Heart left ventricle (tissue), 16 donors: Measurements from ENCODE around the gene MAP2K4. TPM values are rescaled to one million over a fixed set of nuclear protein-coding genes. Genes with fewer than 3 reads are reported as not detected.

Experiments
- ATAC-seq, 4 donors: fragments of 200-7000 bp; cut with Tn5 transposase; one replicate each; pipeline ENCODE4 v1.9.1; 2020 to 2022; ENCODE audit warnings: moderate library complexity in 4 of 4, mild to moderate bottlenecking in 3 of 4, moderate number of reproducible peaks in 1 of 4
- DNase-seq, 5 donors: peaks; one replicate each; pipeline ENCODE4 v3.0.0-alpha.2; 2020
- H3K27ac ChIP-seq, 12 donors: fragments of 200-600 bp; sonication (generic) in 4 of 12; one replicate each; pipeline versions ENCODE4 v1.5.0 to v1.8.0; 2016 to 2022; ENCODE audit warnings: mild to moderate bottlenecking in 2 of 12
- H3K27me3 ChIP-seq, 9 donors: fragments of 200-600 bp; sonication (generic) in 2 of 9; one replicate each; pipeline versions ENCODE4 v1.5.1 to v1.8.0; 2016 to 2022; ENCODE audit warnings: mild to moderate bottlenecking in 3 of 9
- H3K36me3 ChIP-seq, 9 donors: fragments of 200-600 bp; sonication (generic) in 2 of 9; one replicate each; pipeline versions ENCODE4 v1.5.0 to v1.8.0; 2018 to 2022; ENCODE audit warnings: mild to moderate bottlenecking in 2 of 9
- H3K4me1 ChIP-seq, 12 donors: fragments of 200-600 bp; sonication (generic) in 4 of 12; one replicate each; pipeline versions ENCODE4 v1.5.0 to v1.8.0; 2016 to 2022; ENCODE audit warnings: mild to moderate bottlenecking in 3 of 12
- H3K4me3 ChIP-seq, 12 donors: fragments of 200-600 bp; sonication (generic) in 4 of 12; one replicate each; pipeline versions ENCODE4 v1.5.0 to v1.8.0; 2017 to 2022; ENCODE audit warnings: mild to moderate bottlenecking in 9 of 12, moderate library complexity in 4 of 12
- H3K9me3 ChIP-seq, 12 donors: fragments of 200-600 bp; sonication (generic) in 4 of 12; one replicate each; pipeline versions ENCODE4 v1.5.0 to v1.8.0; 2016 to 2022; ENCODE audit warnings: mild to moderate bottlenecking in 1 of 12
- POLR2A ChIP-seq, 2 donors: fragments of 450-650 bp; IDR thresholded peaks; one replicate each; pipeline ENCODE4 v1.6.1; 2017; ENCODE audit warnings: antibody characterized with exemption in 2 of 2, mild to moderate bottlenecking in 2 of 2, moderate library complexity in 2 of 2
- WGBS, 4 donors: extraction: QIAGEN DNeasy Blood & Tissue Kit in 2 of 4; methylation state at CpG; one replicate each; pipeline versions ENCODE4 v1.1.5 to v1.1.7; 2013 to 2018; 5-methylcytosine and 5-hydroxymethylcytosine counted together
- intact Hi-C, 10 donors: fragments of 100-400 bp; cut with DNase I; formaldehyde crosslinking; loops; one replicate each; pipeline versions ENCODE4 v1.11.1 to v1.14.2; 2022
- polyA plus RNA-seq, 2 donors: library from polyadenylated mRNA; stranded (reverse); fragments of 200-250 nt; gene quantifications; one replicate each; pipeline ENCODE4 v1.2.3, GENCODE V29; 2013
- total RNA-seq, 9 donors: library from RNA; depleted of rRNA in 2 of 9; stranded (reverse); fragments of >200 nt in 2 of 9; fragmentation: NEBNext Ultra II Directional in 3 of 9; extraction: Animal tissue kit (Norgen Biotek cat#: 25700) in 3 of 9; gene quantifications; one replicate each; pipeline versions ENCODE4 v1.1.0 to v1.2.4, GENCODE V29; 2016 to 2023
- TF ChIP-seq, protein P1 (sequence below), 12 donors: fragments of 200-600 bp; sonication (generic) in 4 of 12; IDR thresholded peaks; one replicate each; pipeline versions ENCODE4 v1.5.0 to v1.8.0; 2018 to 2022; ENCODE audit warnings: antibody characterized with exemption in 12 of 12, mild to moderate bottlenecking in 5 of 12
- donor health status: ischemic (EF 13 %, LVEDD 7.1; RV severe dilation, severe dysfunction).
- donor health status: healthy with polysubstance abuse.
- donor health status: DM: no; HTN: yes; CAD: no.
- donor health status: DM: no; HTN: no; CAD: no.
- donor health status: ischemic (EF 25% LVEDD 6.9; RV normal size, moderate dysfunction).
- donor health status: ischemic (EF 25% LVEDD 5.7; RV mildly dilated, moderate dysfunction).
- donor health status: healthy.
- donor health status: DM: yes; HTN: yes; CAD: no.
- donor health status: ischemic (EF 35%, LVEDD 5.7; RV mildly dilated, moderate dysfunction).
- donor health status: nonischemic (EF 11% LVEDD 7.7; RV severe dilation, severe dysfunction).
- donor health status: DM: yes; HTN: yes; CAD: no.
- donor health status: PGD.
- donor health status: ischemic (EF 29% LVEDD 5.4; RV normal size, mild dysfunction).
- donor health status: nonischemic (EF 23%, LVEDD 6.1; RV moderate dilation, normal function).

MAP2K4 gene
- total and polyA plus RNA-seq, 11 donors: 7.9 to 37.5 (median 32.5) TPM

- 76 to 90% (median 83%) methylated on average over 8 of the region's 8 CpGs for WGBS, 4 donors
- TF ChIP-seq, protein P1, sequence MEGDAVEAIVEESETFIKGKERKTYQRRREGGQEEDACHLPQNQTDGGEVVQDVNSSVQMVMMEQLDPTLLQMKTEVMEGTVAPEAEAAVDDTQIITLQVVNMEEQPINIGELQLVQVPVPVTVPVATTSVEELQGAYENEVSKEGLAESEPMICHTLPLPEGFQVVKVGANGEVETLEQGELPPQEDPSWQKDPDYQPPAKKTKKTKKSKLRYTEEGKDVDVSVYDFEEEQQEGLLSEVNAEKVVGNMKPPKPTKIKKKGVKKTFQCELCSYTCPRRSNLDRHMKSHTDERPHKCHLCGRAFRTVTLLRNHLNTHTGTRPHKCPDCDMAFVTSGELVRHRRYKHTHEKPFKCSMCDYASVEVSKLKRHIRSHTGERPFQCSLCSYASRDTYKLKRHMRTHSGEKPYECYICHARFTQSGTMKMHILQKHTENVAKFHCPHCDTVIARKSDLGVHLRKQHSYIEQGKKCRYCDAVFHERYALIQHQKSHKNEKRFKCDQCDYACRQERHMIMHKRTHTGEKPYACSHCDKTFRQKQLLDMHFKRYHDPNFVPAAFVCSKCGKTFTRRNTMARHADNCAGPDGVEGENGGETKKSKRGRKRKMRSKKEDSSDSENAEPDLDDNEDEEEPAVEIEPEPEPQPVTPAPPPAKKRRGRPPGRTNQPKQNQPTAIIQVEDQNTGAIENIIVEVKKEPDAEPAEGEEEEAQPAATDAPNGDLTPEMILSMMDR (IDR thresholded peaks at IDR 0.05): no peak
- no peak for TF ChIP-seq POLR2A (IDR thresholded peaks at IDR 0.05)
- Histone ChIP-seq H3K36me3 (peaks cover 0 to 50% (median 7%) of the 10 kb centered on the region in 9 donors), H3K4me1 (peaks cover 0 to 15% (median 3%) of the 10 kb centered on the region in 12 donors), H3K27me3 (no peaks in the 10 kb centered on the region), H3K4me3 (no peak overlapping the region), H3K9me3 (peaks cover 0 to 8% (median 0%) of the 10 kb centered on the region in 12 donors), H3K27ac (no peak overlapping the region)
- ATAC-seq (peak; percentile 69 to 78 (median 72)), DNase-seq (peak in 1 of 5 donors; percentile 32)
- intact Hi-C loops: no loop called here
Observed at GRCh38 chr17:12081720-12082119, 61.0 kb downstream of the MAP2K4 start.

- Histone ChIP-seq H3K36me3 (peaks cover 0 to 34% (median 5%) of the 10 kb centered on the region in 9 donors), H3K4me3 (no peak overlapping the region), H3K27ac (no peak overlapping the region), H3K27me3 (no peaks in the 10 kb centered on the region), H3K4me1 (peaks cover 0 to 23% (median 7%) of the 10 kb centered on the region in 12 donors), H3K9me3 (no peaks in the 10 kb centered on the region)
- 80 to 84% (median 81%) methylated on average over 4 of the region's 4 CpGs for WGBS, 4 donors
- peak in 2 of 4 donors; percentile 42 to 54 for ATAC-seq
- DNase-seq: no peak
- intact Hi-C loops: no loop called here
- TF ChIP-seq POLR2A (IDR thresholded peaks at IDR 0.05): no peak
- TF ChIP-seq, protein P1 (IDR thresholded peaks at IDR 0.05): peak in 1 of 12 donors; percentile 17
Observed at GRCh38 chr17:12085076-12085949, 64.6 kb downstream of the MAP2K4 start.

DNA sequence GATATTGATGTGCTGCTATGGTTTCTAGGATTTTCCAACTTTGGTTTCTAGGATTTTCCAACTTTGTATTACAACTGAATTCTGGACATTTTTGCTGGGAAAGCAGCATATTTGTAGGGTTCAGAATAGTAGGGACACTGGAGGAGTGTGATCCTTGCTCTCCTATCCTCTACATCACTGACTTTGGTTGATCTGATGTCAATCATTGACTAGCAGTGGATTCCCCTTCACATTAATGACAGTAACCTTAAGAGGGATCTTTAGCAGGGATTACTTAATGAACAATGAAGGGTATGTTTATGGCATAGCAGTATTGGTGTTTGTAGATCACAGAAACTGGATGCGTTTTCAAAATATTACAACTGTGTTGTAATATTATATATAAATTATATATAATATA lies 67.4 kb downstream of the MAP2K4 start:
- no peaks in the 10 kb centered on the region for H3K27me3 ChIP-seq
- WGBS, 4 donors: 96 to 100% (median 98%) methylated on average over 1 of the region's 1 CpG
- no peak overlapping the region for H3K27ac ChIP-seq
- H3K4me1 ChIP-seq: peaks cover 0 to 9% (median 2%) of the 10 kb centered on the region in 12 donors
- TF ChIP-seq POLR2A (IDR thresholded peaks at IDR 0.05): no peak
- TF ChIP-seq, protein P1 (IDR thresholded peaks at IDR 0.05): no peak
- no peak overlapping the region for H3K4me3 ChIP-seq
- no peaks in the 10 kb centered on the region for H3K9me3 ChIP-seq
- intact Hi-C loops: no loop called here
- peaks cover 0 to 22% (median 0%) of the 10 kb centered on the region in 9 donors for H3K36me3 ChIP-seq
- ATAC-seq (no peak), DNase-seq (no peak)

DNA sequence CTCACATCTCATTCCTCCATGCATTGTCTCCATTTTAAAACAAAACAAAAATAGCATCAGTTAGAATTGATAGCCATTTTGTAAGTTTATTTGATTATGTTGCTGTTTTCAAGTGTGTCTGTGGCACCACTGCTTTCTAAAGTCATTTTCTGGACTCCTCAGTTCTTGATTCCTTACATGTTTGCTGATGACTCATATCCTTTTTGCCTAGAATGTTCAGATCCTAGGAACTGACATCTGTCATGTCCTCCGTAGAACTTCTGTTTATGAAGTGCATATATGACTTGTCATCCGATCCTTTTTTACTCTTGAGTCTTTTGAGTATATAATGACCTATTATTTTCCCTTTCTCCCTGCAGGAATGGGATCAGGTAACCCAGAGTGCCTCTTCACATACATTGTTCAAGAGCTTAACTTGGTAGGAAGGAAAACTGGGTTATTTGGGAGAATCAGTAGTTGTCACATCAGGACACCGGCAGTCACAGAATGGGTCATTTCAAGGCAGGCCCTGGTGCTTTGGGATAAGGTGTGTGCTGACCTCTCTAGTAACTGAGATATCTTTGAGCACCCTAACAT lies 69.2 kb downstream of the MAP2K4 start:
- WGBS, 4 donors: 88 to 94% (median 89%) methylated on average over 3 of the region's 3 CpGs
- Histone ChIP-seq H3K27ac (no peak overlapping the region), H3K4me1 (peaks cover 0 to 9% (median 2%) of the 10 kb centered on the region in 12 donors), H3K36me3 (peaks cover 0 to 13% (median 0%) of the 10 kb centered on the region in 9 donors), H3K9me3 (no peaks in the 10 kb centered on the region), H3K4me3 (no peak overlapping the region), H3K27me3 (no peaks in the 10 kb centered on the region)
- DNase-seq: no peak
- intact Hi-C loops: no loop called here
- ATAC-seq: no peak
- TF ChIP-seq, protein P1 (IDR thresholded peaks at IDR 0.05): no peak
- no peak for TF ChIP-seq POLR2A (IDR thresholded peaks at IDR 0.05)
